ENCODE data around the gene EFS.

DNA sequence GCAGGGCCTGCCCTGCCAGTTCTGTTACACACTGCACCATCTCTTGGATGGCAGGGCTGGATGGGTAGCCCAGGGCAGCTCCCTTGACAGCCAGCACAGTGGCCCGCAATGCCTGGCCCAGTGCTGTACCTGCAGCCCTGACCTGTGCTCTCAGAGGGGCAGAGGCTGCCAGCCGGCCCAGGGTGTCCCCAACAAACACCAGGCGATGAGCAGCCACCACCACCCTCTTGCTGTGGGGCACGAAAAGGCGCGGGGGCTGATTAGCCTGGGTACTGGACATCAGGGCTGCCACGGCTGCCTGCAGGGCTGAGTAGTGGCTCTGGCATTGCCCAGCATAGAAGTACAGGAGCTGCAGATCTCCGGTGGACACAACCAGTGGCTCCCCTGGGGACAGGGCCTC is 7.7 kb downstream of the EFS start:
- TF ChIP-seq POLR2AphosphoS5 (IDR thresholded peaks at IDR 0.05; ENCODE audit: low read depth, low read length) (no peak), TAF1 (IDR thresholded peaks at IDR 0.05; ENCODE audit: borderline replicate concordance, insufficient read depth, low read length) (no peak)
